Vagina (tissue), 2 donors: Measurements from ENCODE around the gene SIRT7. TPM values are rescaled to one million over a fixed set of nuclear protein-coding genes. Genes with fewer than 3 reads are reported as not detected.

Experiments used
- DNase-seq, 2 donors: peaks; one replicate each; pipeline ENCODE4 v3.0.0-alpha.2; 2017; ENCODE audit errors: extremely low spot score in 2 of 2
- H3K27ac ChIP-seq: fragments of 200-600 bp; sonication (generic); one replicate; pipeline ENCODE4 v1.5.1; 2019
- H3K27me3 ChIP-seq: fragments of 200-600 bp; sonication (generic); one replicate; pipeline ENCODE4 v1.5.1; 2019
- H3K36me3 ChIP-seq, 2 donors: fragments of 200-600 bp; sonication (generic); one replicate each; pipeline ENCODE4 v1.5.1; 2017 to 2019
- H3K4me1 ChIP-seq: fragments of 200-600 bp; sonication (generic); one replicate; pipeline ENCODE4 v1.5.1; 2019
- H3K4me3 ChIP-seq, 2 donors: fragments of 200-600 bp; sonication (generic); 1 replicate in 1 of 2; 2 replicates in 1 of 2; pipeline ENCODE4 v1.5.1; 2016 to 2019
- H3K9me3 ChIP-seq: fragments of 200-600 bp; sonication (generic); one replicate; pipeline ENCODE4 v1.5.1; 2019
- CTCF ChIP-seq, 3 experiments: fragments of 450-650 bp in 2 of 3; fragments of 200-600 bp in 1 of 3; sonication (generic) in 1 of 3; IDR thresholded peaks; one replicate each; pipeline ENCODE4 v1.5.1; 2017 to 2019; ENCODE audit warnings: antibody characterized with exemption in 3 of 3, mild to moderate bottlenecking in 2 of 3, moderate library complexity in 2 of 3
- POLR2A ChIP-seq, 2 donors: fragments of 450-650 bp; IDR thresholded peaks; one replicate each; pipeline ENCODE4 v1.6.1; 2017; ENCODE audit warnings: antibody characterized with exemption in 2 of 2, mild to moderate bottlenecking in 2 of 2, moderate library complexity in 2 of 2
- POLR2AphosphoS5 ChIP-seq, 2 donors: sonication (generic); formaldehyde crosslinking; IDR thresholded peaks; one replicate each; pipeline ENCODE4 v1.9.0; 2017; ENCODE audit warnings: antibody characterized with exemption in 2 of 2, mild to moderate bottlenecking in 2 of 2, low read depth in 1 of 2; ENCODE audit not compliant: insufficient read depth in 1 of 2
- intact Hi-C: fragments of 100-400 bp; cut with DNase I; formaldehyde crosslinking; loops from one replicate; pipeline ENCODE4 v1.15.1; 2023
- total RNA-seq: library from RNA; depleted of rRNA; stranded (reverse); fragments of >200 nt; gene quantifications from one replicate; pipeline ENCODE4 v1.2.3, GENCODE V29; 2016

Gene SIRT7
- total RNA-seq, 1 donor from 2014 or later = 47.9 TPM

GRCh38 chr17:81877569-81877968 is 40.4 kb downstream of the SIRT7 start:
- Histone ChIP-seq H3K9me3 (no peaks in the 10 kb centered on the region), H3K36me3 (no peaks in the 10 kb centered on the region), H3K27ac (no peak overlapping the region), H3K4me3 (no peak overlapping the region), H3K27me3 (no peaks in the 10 kb centered on the region), H3K4me1 (peaks cover 7% of the 10 kb centered on the region)
- no peak for TF ChIP-seq POLR2AphosphoS5 (IDR thresholded peaks at IDR 0.05; ENCODE audit: insufficient read depth in 1 of 2, low read depth in 1 of 2)
- no peak for TF ChIP-seq CTCF (IDR thresholded peaks at IDR 0.05)
- TF ChIP-seq POLR2A (IDR thresholded peaks at IDR 0.05) = no peak
- no peak for DNase-seq
- intact Hi-C loops = no loop called here

- Histone ChIP-seq H3K4me1 (peaks cover 55% of the 10 kb centered on the region), H3K36me3 (peaks cover 0 to 9% of the 10 kb centered on the region in 2 donors), H3K27me3 (no peaks in the 10 kb centered on the region), H3K9me3 (no peaks in the 10 kb centered on the region), H3K27ac (peak overlapping the region; percentile 82), H3K4me3 (peak overlapping the region; percentile 60 to 67)
- peak in 1 of 2 donors; percentile 98 for TF ChIP-seq POLR2A (IDR thresholded peaks at IDR 0.05)
- TF ChIP-seq CTCF (IDR thresholded peaks at IDR 0.05) = peak in 2 of 3 experiments; percentile 32 to 66
- TF ChIP-seq POLR2AphosphoS5 (IDR thresholded peaks at IDR 0.05; ENCODE audit: insufficient read depth in 1 of 2, low read depth in 1 of 2) = peak; percentile 53 to 89
- DNase-seq = peak in 1 of 2 donors; percentile 90
- intact Hi-C loops = no loop called here
Measured at GRCh38 chr17:81871387-81872230, 46.4 kb downstream of the SIRT7 start.

GRCh38 chr17:81870981-81871386 is 47.0 kb downstream of the SIRT7 start, which contains the start of gene ARHGDIA:
Gene ARHGDIA (minus strand): TSS chr17:81871337. CDS start chr17:81869930, 1,407 bp downstream.
- Histone ChIP-seq H3K36me3 (peaks cover 0 to 9% of the 10 kb centered on the region in 2 donors), H3K4me1 (peaks cover 61% of the 10 kb centered on the region), H3K27me3 (no peaks in the 10 kb centered on the region), H3K9me3 (no peaks in the 10 kb centered on the region), H3K27ac (peak within 1 kb of the TSS; percentile 82), H3K4me3 (peak within 1 kb of the TSS; percentile 60 to 67)
- no peak for DNase-seq
- intact Hi-C loops = no loop called here
- no peak for TF ChIP-seq POLR2AphosphoS5 (IDR thresholded peaks at IDR 0.05; ENCODE audit: insufficient read depth in 1 of 2, low read depth in 1 of 2)
- TF ChIP-seq POLR2A (IDR thresholded peaks at IDR 0.05) = no peak
- no peak for TF ChIP-seq CTCF (IDR thresholded peaks at IDR 0.05)

- DNase-seq = peak in 1 of 2 donors; percentile 87
- Histone ChIP-seq H3K36me3 (peaks cover 0 to 9% of the 10 kb centered on the region in 2 donors), H3K4me3 (peak overlapping the region; percentile 60 to 67), H3K27me3 (no peaks in the 10 kb centered on the region), H3K9me3 (no peaks in the 10 kb centered on the region), H3K4me1 (peaks cover 66% of the 10 kb centered on the region), H3K27ac (peak overlapping the region; percentile 82)
- TF ChIP-seq CTCF (IDR thresholded peaks at IDR 0.05) (no peak), POLR2AphosphoS5 (IDR thresholded peaks at IDR 0.05; ENCODE audit: insufficient read depth in 1 of 2, low read depth in 1 of 2) (peak in 1 of 2 donors; percentile 62), POLR2A (IDR thresholded peaks at IDR 0.05) (no peak)
- intact Hi-C loops = no loop called here
Measured at GRCh38 chr17:81870131-81870980, 47.6 kb downstream of the SIRT7 start.
